ENCODE measurements around the gene TP53TG5. TPM values are rescaled to one million over a fixed set of nuclear protein-coding genes. Genes with fewer than 3 reads are reported as not detected.
A peak's percentile ranks its signal among the peaks of the same experiment; 100 is the strongest.

The TP53TG5 gene
- total and polyA plus RNA-seq, 2 of the 8 experiments (the other 6 are each of a cell fraction or from before 2014, with no cell fraction given), result not detected

GRCh38 chr20:45346851-45347250, 31.3 kb downstream of the TP53TG5 start:
- Histone ChIP-seq H4K8ac (ENCODE audit: extremely low read depth, insufficient read depth, low read length) (no peak overlapping the region), H3K4me1 (replicated peaks in 1 of 4; ENCODE audit: control insufficient read depth in 3 of 4, insufficient read depth in 4 of 4, low read length in 3 of 4) (peaks cover 35 to 55% (median 42%) of the 10 kb centered on the region in 4 experiments), H2BK12ac (ENCODE audit: low read depth, low read length) (no peak overlapping the region), H2BK15ac (ENCODE audit: low read length) (no peak overlapping the region; the same call in 1 of the 2 replicates), H3K27me3 (replicated peaks in 1 of 4; ENCODE audit: control insufficient read depth in 3 of 4, extremely low read depth in 1 of 4, insufficient read depth in 3 of 4, low read length in 3 of 4) (no peaks in the 10 kb centered on the region), H4K5ac (ENCODE audit: insufficient read length, low read depth, low read length) (no peak overlapping the region), H3K4me2 (ENCODE audit: insufficient read depth in 1 of 2, low read depth in 2 of 2, low read length in 2 of 2) (peak overlapping the region; percentile 94 to 96), H3K14ac (ENCODE audit: insufficient read length) (no peak overlapping the region), H2AK5ac (ENCODE audit: low read depth, low read length) (no peak overlapping the region), H3K79me1 (ENCODE audit: low read depth, low read length) (peaks cover 17% of the 10 kb centered on the region), H3K27ac (ENCODE audit: low read depth, low read length) (no peak overlapping the region), H3K79me2 (ENCODE audit: control insufficient read depth in 1 of 2, insufficient read depth in 2 of 2, low read length in 2 of 2) (peaks cover 0 to 55% of the 10 kb centered on the region in 2 experiments; a peak in 2 of 4 replicates), H2AFZ (ENCODE audit: low read length) (no peak overlapping the region), H2BK20ac (ENCODE audit: low read length) (no peak overlapping the region), H4K91ac (replicated peaks; ENCODE audit: insufficient read length, low read length) (no peak overlapping the region), H3K36me3 (ENCODE audit: control insufficient read depth in 2 of 4, insufficient read depth in 4 of 4, low read length in 3 of 4) (no peaks in the 10 kb centered on the region), H3K23me2 (ENCODE audit: low read depth, low read length) (peaks cover 12% of the 10 kb centered on the region; the same call in 1 of the 2 replicates), H3K56ac (replicated peaks; ENCODE audit: insufficient read length, low read depth, low read length) (no peak overlapping the region), H2BK5ac (ENCODE audit: low read depth, low read length) (no peak overlapping the region), H3K23ac (ENCODE audit: insufficient read length) (no peak overlapping the region), H3K4me3 (ENCODE audit: extremely low read depth in 1 of 4, insufficient read depth in 2 of 4, low read depth in 3 of 4, low read length in 4 of 4) (peak overlapping the region; percentile 68 to 95 (median 72); a peak in 7 of 8 replicates), H3K9me3 (ENCODE audit: insufficient read depth in 2 of 2, low read depth in 1 of 2, low read length in 1 of 2) (no peaks in the 10 kb centered on the region), H2BK120ac (replicated peaks; ENCODE audit: low read depth, low read length) (no peak overlapping the region), H3K4ac (replicated peaks; ENCODE audit: insufficient read length, low read depth, low read length) (no peak overlapping the region), H3K9ac (replicated peaks in 1 of 4; ENCODE audit: extremely low read depth in 1 of 4, low read depth in 3 of 4, low read length in 3 of 4) (no peak overlapping the region), H4K20me1 (replicated peaks in 1 of 2; ENCODE audit: control insufficient read depth in 1 of 2, insufficient read depth in 2 of 2, low read length in 2 of 2) (peaks cover 0 to 7% of the 10 kb centered on the region in 2 experiments), H3K18ac (ENCODE audit: extremely low read depth, low read length) (no peak overlapping the region)
- CTCF ChIA-PET (ENCODE audit: partially characterized antibody), result interaction anchor here (0.8 to 6.5 kb wide), 13 partner anchors 11 to 158 kb away, joined by 3 to 33 read pairs (median 4); partner anchors contain the start of gene SYS1
- no peak for FAIRE-seq
- POLR2A ChIA-PET (ENCODE audit: partially characterized antibody), result interaction anchor here (0.8 to 6.8 kb wide), 16 partner anchors 12 to 587 kb away, joined by 3 to 113 read pairs (median 4); partner anchors contain the start of genes PCIF1, SYS1 and TP53TG5
- 69% methylated on average over 5 of the region's 5 CpGs; no CpG with 5 or more reads in 1 of the 2 experiments for WGBS, 2 experiments (ENCODE audit: extremely low coverage in 1 of 2, insufficient coverage in 1 of 2, insufficient read length in 1 of 2, insufficient replicate concordance in 2 of 2, low coverage in 1 of 2, low lambda C conversion rate in 2 of 2, missing lambda C conversion rate in 1 of 2)
- TF ChIP-seq RXRA (IDR thresholded peaks at IDR 0.05; ENCODE audit: insufficient read depth, low read depth, low read length), result no peak
- TF ChIP-seq PHF8 (conservative IDR thresholded peaks at IDR 0.05; ENCODE audit: low read depth, low read length), result 0 out of 2 replicates have a peak, but pooled peaks have one; percentile 3
- TF ChIP-seq, protein P1, sequence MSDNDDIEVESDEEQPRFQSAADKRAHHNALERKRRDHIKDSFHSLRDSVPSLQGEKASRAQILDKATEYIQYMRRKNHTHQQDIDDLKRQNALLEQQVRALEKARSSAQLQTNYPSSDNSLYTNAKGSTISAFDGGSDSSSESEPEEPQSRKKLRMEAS (IDR thresholded peaks at IDR 0.05), result no peak
- DNase-seq (ENCODE audit: low read depth in 1 of 2, low spot score in 2 of 2), result no peak

All from H1 (cell line).